ENCODE measurements around the gene KCND3.

The KCND3 gene

GRCh38 chr1:111989531-111990025 is at the start of gene KCND3:
Gene KCND3, minus strand, starts transcription at chr1:111989668.
- in situ Hi-C loops (cut with MboI; ENCODE audit: low sequenced_read_pairs), result no loop called here

GRCh38 chr1:112034277-112034676 is 44.8 kb upstream of the KCND3 start:
- in situ Hi-C loops (cut with MboI; ENCODE audit: low sequenced_read_pairs), result no loop called here

- in situ Hi-C loops (cut with MboI; ENCODE audit: low sequenced_read_pairs), result no loop called here
Observed at GRCh38 chr1:112033439-112034120, 44.1 kb upstream of the KCND3 start.

- in situ Hi-C loops (cut with MboI; ENCODE audit: low sequenced_read_pairs), result no loop called here
Observed at GRCh38 chr1:112030157-112030556, 40.7 kb upstream of the KCND3 start.

- in situ Hi-C loops (cut with MboI; ENCODE audit: low sequenced_read_pairs), result no loop called here
Observed at GRCh38 chr1:112027696-112028095, 38.2 kb upstream of the KCND3 start.

GRCh38 chr1:112026501-112026900 is 37.0 kb upstream of the KCND3 start:
- in situ Hi-C loops (cut with MboI; ENCODE audit: low sequenced_read_pairs), result no loop called here

GRCh38 chr1:112026016-112026415 is 36.5 kb upstream of the KCND3 start:
- in situ Hi-C loops (cut with MboI; ENCODE audit: low sequenced_read_pairs), result no loop called here

GRCh38 chr1:112021263-112021662 is 31.8 kb upstream of the KCND3 start:
- in situ Hi-C loops (cut with MboI; ENCODE audit: low sequenced_read_pairs), result no loop called here

- in situ Hi-C loops (cut with MboI; ENCODE audit: low sequenced_read_pairs), result no loop called here
Observed at GRCh38 chr1:112017183-112017582, 27.7 kb upstream of the KCND3 start.

- in situ Hi-C loops (cut with MboI; ENCODE audit: low sequenced_read_pairs), result no loop called here
Observed at GRCh38 chr1:112012823-112013222, 23.4 kb upstream of the KCND3 start.

- in situ Hi-C loops (cut with MboI; ENCODE audit: low sequenced_read_pairs), result no loop called here
Observed at GRCh38 chr1:112011202-112011601, 21.7 kb upstream of the KCND3 start.

GRCh38 chr1:112007169-112007568 is 17.7 kb upstream of the KCND3 start:
- in situ Hi-C loops (cut with MboI; ENCODE audit: low sequenced_read_pairs), result no loop called here

- in situ Hi-C loops (cut with MboI; ENCODE audit: low sequenced_read_pairs), result no loop called here
Observed at GRCh38 chr1:112006416-112007025, 17.1 kb upstream of the KCND3 start.

GRCh38 chr1:112004076-112004475 is 14.6 kb upstream of the KCND3 start:
- in situ Hi-C loops (cut with MboI; ENCODE audit: low sequenced_read_pairs), result no loop called here

GRCh38 chr1:112002514-112002913 is 13.0 kb upstream of the KCND3 start:
- in situ Hi-C loops (cut with MboI; ENCODE audit: low sequenced_read_pairs), result no loop called here

- in situ Hi-C loops (cut with MboI; ENCODE audit: low sequenced_read_pairs), result no loop called here
Observed at GRCh38 chr1:112001436-112001835, 12.0 kb upstream of the KCND3 start.

- in situ Hi-C loops (cut with MboI; ENCODE audit: low sequenced_read_pairs), result no loop called here
Observed at GRCh38 chr1:112000048-112000447, 10.6 kb upstream of the KCND3 start.

GRCh38 chr1:111998332-111998731 is 8.9 kb upstream of the KCND3 start:
- in situ Hi-C loops (cut with MboI; ENCODE audit: low sequenced_read_pairs), result no loop called here

GRCh38 chr1:111992476-111992875 is 3.0 kb upstream of the KCND3 start:
- in situ Hi-C loops (cut with MboI; ENCODE audit: low sequenced_read_pairs), result no loop called here

GRCh38 chr1:111990878-111991718 is 1.6 kb upstream of the KCND3 start:
- in situ Hi-C loops (cut with MboI; ENCODE audit: low sequenced_read_pairs), result no loop called here

- in situ Hi-C loops (cut with MboI; ENCODE audit: low sequenced_read_pairs), result no loop called here
Observed at GRCh38 chr1:111990026-111990877, 784 bp upstream of the KCND3 start.

Measured in HL-60/S4 (cell line).